OCI-LY7 (cell line): ENCODE data around the gene KRTAP12-2.

Experiments used
- EZH2phosphoT487 ChIP-seq: fragments of 200-600 bp; sonication (generic); IDR thresholded peaks from 2 replicates; pipeline ENCODE4 v1.6.1; 2018; ENCODE audit warnings: low read depth, borderline replicate concordance, mild to moderate bottlenecking, mixed run types, antibody characterized with exemption, low read length, moderate library complexity, mixed read lengths
- TF ChIP-seq, protein P1 (sequence below): fragments of 200-600 bp; sonication (generic); conservative IDR thresholded peaks from 2 replicates; pipeline ENCODE4 v1.5.1; 2014; ENCODE audit warnings: mild to moderate bottlenecking, antibody characterized with exemption, low read length, moderate library complexity, mixed read lengths

DNA sequence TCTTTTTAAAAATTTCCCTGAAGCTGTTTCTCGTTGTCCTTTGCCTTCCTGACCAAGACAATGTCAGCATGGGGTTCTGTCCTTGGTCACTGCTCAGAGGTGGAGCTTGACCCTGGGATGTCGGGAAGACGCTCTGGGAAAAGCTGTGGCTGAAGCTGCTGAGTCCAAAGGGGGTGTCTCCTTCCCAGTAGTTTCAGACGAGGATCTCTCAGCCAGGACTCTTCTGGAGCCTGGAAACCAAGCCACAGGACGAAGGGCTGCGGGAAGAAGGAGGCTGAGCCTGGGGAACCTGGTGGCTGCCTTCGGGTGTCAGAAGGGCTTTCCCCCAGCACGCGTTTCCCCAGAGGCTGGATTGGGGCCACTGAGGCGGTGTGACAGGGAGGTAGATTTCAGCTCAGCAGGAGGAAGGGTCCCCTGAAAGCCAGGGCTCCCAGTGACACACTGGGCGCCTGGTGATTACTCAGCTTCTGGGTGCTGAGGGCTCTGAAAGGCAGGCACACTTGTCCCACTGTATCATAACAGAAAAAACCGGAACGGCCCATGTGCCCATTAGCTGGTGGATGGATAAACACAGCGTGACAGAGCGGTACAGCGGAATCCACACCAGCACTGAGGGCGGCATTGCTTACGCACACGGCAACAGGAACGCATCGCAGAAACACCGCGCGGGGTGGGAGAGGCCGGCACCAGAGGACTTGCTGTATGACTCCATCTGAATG is 20.3 kb upstream of the KRTAP12-2 start:
- TF ChIP-seq, protein P1, sequence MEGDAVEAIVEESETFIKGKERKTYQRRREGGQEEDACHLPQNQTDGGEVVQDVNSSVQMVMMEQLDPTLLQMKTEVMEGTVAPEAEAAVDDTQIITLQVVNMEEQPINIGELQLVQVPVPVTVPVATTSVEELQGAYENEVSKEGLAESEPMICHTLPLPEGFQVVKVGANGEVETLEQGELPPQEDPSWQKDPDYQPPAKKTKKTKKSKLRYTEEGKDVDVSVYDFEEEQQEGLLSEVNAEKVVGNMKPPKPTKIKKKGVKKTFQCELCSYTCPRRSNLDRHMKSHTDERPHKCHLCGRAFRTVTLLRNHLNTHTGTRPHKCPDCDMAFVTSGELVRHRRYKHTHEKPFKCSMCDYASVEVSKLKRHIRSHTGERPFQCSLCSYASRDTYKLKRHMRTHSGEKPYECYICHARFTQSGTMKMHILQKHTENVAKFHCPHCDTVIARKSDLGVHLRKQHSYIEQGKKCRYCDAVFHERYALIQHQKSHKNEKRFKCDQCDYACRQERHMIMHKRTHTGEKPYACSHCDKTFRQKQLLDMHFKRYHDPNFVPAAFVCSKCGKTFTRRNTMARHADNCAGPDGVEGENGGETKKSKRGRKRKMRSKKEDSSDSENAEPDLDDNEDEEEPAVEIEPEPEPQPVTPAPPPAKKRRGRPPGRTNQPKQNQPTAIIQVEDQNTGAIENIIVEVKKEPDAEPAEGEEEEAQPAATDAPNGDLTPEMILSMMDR: no peak
- no peak for TF ChIP-seq EZH2phosphoT487
